OCI-LY7 (cell line): Measurements from ENCODE around the gene KLF15.

Experiments
- EZH2phosphoT487 ChIP-seq: fragments of 200-600 bp; sonication (generic); IDR thresholded peaks from 2 replicates; pipeline ENCODE4 v1.6.1; 2018; ENCODE audit warnings: low read depth, borderline replicate concordance, mild to moderate bottlenecking, mixed run types, antibody characterized with exemption, low read length, moderate library complexity, mixed read lengths
- TF ChIP-seq, protein P1 (sequence below): fragments of 200-600 bp; sonication (generic); conservative IDR thresholded peaks from 2 replicates; pipeline ENCODE4 v1.5.1; 2014; ENCODE audit warnings: mild to moderate bottlenecking, antibody characterized with exemption, low read length, moderate library complexity, mixed read lengths

DNA sequence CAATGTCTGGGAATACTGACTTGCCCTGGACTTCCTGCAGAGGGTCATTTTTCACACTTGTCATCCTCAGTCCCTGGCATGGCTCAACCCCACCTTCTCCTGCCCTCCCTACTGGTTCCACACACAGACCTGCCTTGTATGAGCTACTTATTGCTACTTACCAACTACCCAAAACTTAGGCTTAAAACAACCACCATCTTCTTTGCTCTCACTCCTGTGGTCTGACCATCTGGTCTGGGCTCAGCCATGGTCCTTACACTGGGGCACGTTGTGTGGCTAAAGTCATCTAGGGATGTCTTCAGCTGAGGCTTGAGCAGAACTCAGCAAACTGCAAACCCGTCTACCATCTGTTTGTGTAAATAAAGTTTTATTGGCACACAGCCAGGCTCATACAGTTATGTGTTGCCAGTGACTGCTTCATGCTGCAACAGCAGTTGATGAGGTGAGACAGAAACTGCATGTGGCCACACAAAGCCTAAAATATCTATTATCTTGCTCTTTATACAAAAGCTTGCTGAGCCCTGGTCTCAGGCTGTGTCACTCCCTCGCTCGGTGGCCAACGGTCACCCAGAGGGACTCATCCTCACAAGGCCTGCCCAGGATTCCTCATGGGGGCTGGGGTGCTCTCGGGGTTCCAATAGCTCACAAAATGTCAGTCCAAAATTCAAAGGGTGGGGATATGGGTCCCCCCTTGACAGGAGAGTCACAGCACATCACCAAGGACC is 43.5 kb downstream of the KLF15 start:
- TF ChIP-seq, protein P1, sequence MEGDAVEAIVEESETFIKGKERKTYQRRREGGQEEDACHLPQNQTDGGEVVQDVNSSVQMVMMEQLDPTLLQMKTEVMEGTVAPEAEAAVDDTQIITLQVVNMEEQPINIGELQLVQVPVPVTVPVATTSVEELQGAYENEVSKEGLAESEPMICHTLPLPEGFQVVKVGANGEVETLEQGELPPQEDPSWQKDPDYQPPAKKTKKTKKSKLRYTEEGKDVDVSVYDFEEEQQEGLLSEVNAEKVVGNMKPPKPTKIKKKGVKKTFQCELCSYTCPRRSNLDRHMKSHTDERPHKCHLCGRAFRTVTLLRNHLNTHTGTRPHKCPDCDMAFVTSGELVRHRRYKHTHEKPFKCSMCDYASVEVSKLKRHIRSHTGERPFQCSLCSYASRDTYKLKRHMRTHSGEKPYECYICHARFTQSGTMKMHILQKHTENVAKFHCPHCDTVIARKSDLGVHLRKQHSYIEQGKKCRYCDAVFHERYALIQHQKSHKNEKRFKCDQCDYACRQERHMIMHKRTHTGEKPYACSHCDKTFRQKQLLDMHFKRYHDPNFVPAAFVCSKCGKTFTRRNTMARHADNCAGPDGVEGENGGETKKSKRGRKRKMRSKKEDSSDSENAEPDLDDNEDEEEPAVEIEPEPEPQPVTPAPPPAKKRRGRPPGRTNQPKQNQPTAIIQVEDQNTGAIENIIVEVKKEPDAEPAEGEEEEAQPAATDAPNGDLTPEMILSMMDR: no peak
- TF ChIP-seq EZH2phosphoT487: no peak
